Measurements from ENCODE around the gene PHC2. TPM values are rescaled to one million over a fixed set of nuclear protein-coding genes. Genes with fewer than 3 reads are reported as not detected.

Gene PHC2
- total RNA-seq, 2 experiments from 2014 or later, result 34.0 to 35.0 TPM

GRCh38 chr1:33424205-33424604, 6.7 kb downstream of the PHC2 start:
- Histone ChIP-seq H3K4me3 (ENCODE audit: low read depth, low read length, poor library complexity, severe bottlenecking) (no peak overlapping the region), H2AFZ (ENCODE audit: low read length) (no peak overlapping the region), H3K4me2 (ENCODE audit: low read length) (no peak overlapping the region), H3K4me1 (ENCODE audit: insufficient read depth, low read length, poor library complexity, severe bottlenecking) (no peaks in the 10 kb centered on the region), H3K79me2 (ENCODE audit: insufficient read depth, low read depth, low read length) (no peaks in the 10 kb centered on the region), H3K27ac (ENCODE audit: low read depth, low read length, poor library complexity, severe bottlenecking) (no peak overlapping the region), H3K9me3 (ENCODE audit: low read length) (no peaks in the 10 kb centered on the region), H4K20me1 (ENCODE audit: insufficient read depth, low read length) (no peaks in the 10 kb centered on the region), H3K9me2 (ENCODE audit: insufficient read depth, low read length) (no peaks in the 10 kb centered on the region), H3K36me3 (ENCODE audit: insufficient read depth, low read length) (no peaks in the 10 kb centered on the region)
- CTCF ChIA-PET (ENCODE audit: unreplicated experiment), result no interaction called here
- BruUV-seq (replicated peaks), result no TSS peak
- TF ChIP-seq EZH2phosphoT487 (IDR thresholded peaks at IDR 0.05; ENCODE audit: borderline replicate concordance, low read depth, low read length) (no peak), CTCF (conservative IDR thresholded peaks at IDR 0.05; ENCODE audit: low read length) (no peak)
- POLR2A ChIA-PET, result no interaction called here
- no peak for DNase-seq (ENCODE audit: low spot score)
- intact Hi-C loops (cut with micrococcal nuclease; ENCODE audit: unreplicated experiment), result no loop called here

GRCh38 chr1:33420870-33421775, 9.8 kb downstream of the PHC2 start:
- Histone ChIP-seq H3K4me3 (ENCODE audit: low read depth, low read length, poor library complexity, severe bottlenecking) (no peak overlapping the region), H3K79me2 (ENCODE audit: insufficient read depth, low read depth, low read length) (no peaks in the 10 kb centered on the region), H3K27ac (ENCODE audit: low read depth, low read length, poor library complexity, severe bottlenecking) (no peak overlapping the region), H3K36me3 (ENCODE audit: insufficient read depth, low read length) (no peaks in the 10 kb centered on the region), H4K20me1 (ENCODE audit: insufficient read depth, low read length) (no peaks in the 10 kb centered on the region), H3K9me3 (ENCODE audit: low read length) (no peaks in the 10 kb centered on the region; the same call in 1 of the 2 replicates), H2AFZ (ENCODE audit: low read length) (no peak overlapping the region), H3K9me2 (ENCODE audit: insufficient read depth, low read length) (no peaks in the 10 kb centered on the region), H3K4me2 (ENCODE audit: low read length) (no peak overlapping the region), H3K4me1 (ENCODE audit: insufficient read depth, low read length, poor library complexity, severe bottlenecking) (no peaks in the 10 kb centered on the region)
- ChIA-PET POLR2A (interaction anchor here (0.6 to 0.8 kb wide), 3 partner anchors 11 to 189 kb away, joined by 3 read pairs; no protein-coding TSS in a partner anchor), CTCF (ENCODE audit: unreplicated experiment) (no interaction called here)
- TF ChIP-seq EZH2phosphoT487 (IDR thresholded peaks at IDR 0.05; ENCODE audit: borderline replicate concordance, low read depth, low read length) (no peak), CTCF (conservative IDR thresholded peaks at IDR 0.05; ENCODE audit: low read length) (no peak)
- BruUV-seq (replicated peaks), result no TSS peak
- intact Hi-C loops (cut with micrococcal nuclease; ENCODE audit: unreplicated experiment), result no loop called here
- DNase-seq (ENCODE audit: low spot score), result no peak

GRCh38 chr1:33418811-33419210, 12.1 kb downstream of the PHC2 start:
- Histone ChIP-seq H3K4me3 (ENCODE audit: low read depth, low read length, poor library complexity, severe bottlenecking) (no peak overlapping the region), H3K9me2 (ENCODE audit: insufficient read depth, low read length) (no peaks in the 10 kb centered on the region), H3K27ac (ENCODE audit: low read depth, low read length, poor library complexity, severe bottlenecking) (no peak overlapping the region), H3K4me1 (ENCODE audit: insufficient read depth, low read length, poor library complexity, severe bottlenecking) (no peaks in the 10 kb centered on the region), H3K36me3 (ENCODE audit: insufficient read depth, low read length) (no peaks in the 10 kb centered on the region), H3K4me2 (ENCODE audit: low read length) (no peak overlapping the region), H2AFZ (ENCODE audit: low read length) (no peak overlapping the region), H3K79me2 (ENCODE audit: insufficient read depth, low read depth, low read length) (no peaks in the 10 kb centered on the region), H4K20me1 (ENCODE audit: insufficient read depth, low read length) (no peaks in the 10 kb centered on the region), H3K9me3 (ENCODE audit: low read length) (peaks cover 10% of the 10 kb centered on the region; the same call in 1 of the 2 replicates)
- no peak for TF ChIP-seq EZH2phosphoT487 (IDR thresholded peaks at IDR 0.05; ENCODE audit: borderline replicate concordance, low read depth, low read length)
- TF ChIP-seq CTCF (conservative IDR thresholded peaks at IDR 0.05; ENCODE audit: low read length), result no peak
- no TSS peak for BruUV-seq (replicated peaks)
- no peak for DNase-seq (ENCODE audit: low spot score)
- CTCF ChIA-PET (ENCODE audit: unreplicated experiment), result no interaction called here
- intact Hi-C loops (cut with micrococcal nuclease; ENCODE audit: unreplicated experiment), result no loop called here
- POLR2A ChIA-PET, result no interaction called here

Measured in OCI-LY7 (cell line).